Measurements from ENCODE around the gene MPHOSPH10.
"Not testable (repeated sequence)": the region's sequence is repeated elsewhere in the genome, so short reads cannot be mapped to it uniquely, and the experiment has no call there.

MPHOSPH10 gene, protein sequence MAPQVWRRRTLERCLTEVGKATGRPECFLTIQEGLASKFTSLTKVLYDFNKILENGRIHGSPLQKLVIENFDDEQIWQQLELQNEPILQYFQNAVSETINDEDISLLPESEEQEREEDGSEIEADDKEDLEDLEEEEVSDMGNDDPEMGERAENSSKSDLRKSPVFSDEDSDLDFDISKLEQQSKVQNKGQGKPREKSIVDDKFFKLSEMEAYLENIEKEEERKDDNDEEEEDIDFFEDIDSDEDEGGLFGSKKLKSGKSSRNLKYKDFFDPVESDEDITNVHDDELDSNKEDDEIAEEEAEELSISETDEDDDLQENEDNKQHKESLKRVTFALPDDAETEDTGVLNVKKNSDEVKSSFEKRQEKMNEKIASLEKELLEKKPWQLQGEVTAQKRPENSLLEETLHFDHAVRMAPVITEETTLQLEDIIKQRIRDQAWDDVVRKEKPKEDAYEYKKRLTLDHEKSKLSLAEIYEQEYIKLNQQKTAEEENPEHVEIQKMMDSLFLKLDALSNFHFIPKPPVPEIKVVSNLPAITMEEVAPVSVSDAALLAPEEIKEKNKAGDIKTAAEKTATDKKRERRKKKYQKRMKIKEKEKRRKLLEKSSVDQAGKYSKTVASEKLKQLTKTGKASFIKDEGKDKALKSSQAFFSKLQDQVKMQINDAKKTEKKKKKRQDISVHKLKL

DNA sequence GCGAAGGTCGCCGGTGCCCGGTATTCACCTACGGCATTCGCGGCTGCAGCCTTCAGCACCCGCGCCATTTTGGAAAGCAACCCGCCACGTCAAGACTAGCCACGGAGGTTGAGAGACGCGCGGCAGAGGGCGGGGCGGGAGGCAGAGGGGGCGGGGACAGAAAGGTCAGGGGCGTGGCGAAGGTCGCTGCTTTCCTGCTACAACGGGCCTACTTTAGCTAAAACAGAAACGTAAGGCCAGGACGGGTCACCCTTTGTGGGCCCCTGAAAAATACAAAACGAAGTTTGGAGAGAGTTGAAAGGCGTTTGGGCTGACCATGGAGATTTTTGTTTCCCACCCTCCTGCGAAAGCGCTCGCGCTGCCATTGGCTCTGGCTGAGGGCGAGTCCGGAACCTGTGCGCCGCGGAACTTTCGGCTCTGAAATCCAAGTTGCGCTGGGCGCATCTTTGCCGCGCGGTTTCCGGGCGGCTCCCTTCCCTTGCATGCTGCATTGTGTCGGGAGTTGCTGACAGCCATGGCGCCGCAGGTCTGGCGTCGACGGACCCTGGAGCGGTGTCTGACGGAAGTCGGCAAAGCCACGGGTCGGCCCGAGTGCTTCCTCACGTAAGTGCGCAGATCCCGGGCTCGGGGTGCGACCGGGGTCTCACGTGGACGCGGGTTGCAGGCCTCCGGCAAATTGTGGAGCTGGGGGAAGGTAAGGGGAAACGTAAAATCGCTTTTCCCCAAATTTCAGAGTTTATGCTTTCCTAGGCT is at the start of gene MPHOSPH10, which contains the start of gene MCEE:
Gene MPHOSPH10, plus strand, starts transcription at position 483 of the 753 bp plus-strand sequence. Its CDS starts 32 bp downstream, at position 515.
Gene MCEE, minus strand, starts transcription at position 78 of the 753 bp plus-strand sequence. Its CDS starts 10 bp downstream, at position 68.
- DNase-seq (ENCODE audit: low read depth): peak; percentile 77

DNA sequence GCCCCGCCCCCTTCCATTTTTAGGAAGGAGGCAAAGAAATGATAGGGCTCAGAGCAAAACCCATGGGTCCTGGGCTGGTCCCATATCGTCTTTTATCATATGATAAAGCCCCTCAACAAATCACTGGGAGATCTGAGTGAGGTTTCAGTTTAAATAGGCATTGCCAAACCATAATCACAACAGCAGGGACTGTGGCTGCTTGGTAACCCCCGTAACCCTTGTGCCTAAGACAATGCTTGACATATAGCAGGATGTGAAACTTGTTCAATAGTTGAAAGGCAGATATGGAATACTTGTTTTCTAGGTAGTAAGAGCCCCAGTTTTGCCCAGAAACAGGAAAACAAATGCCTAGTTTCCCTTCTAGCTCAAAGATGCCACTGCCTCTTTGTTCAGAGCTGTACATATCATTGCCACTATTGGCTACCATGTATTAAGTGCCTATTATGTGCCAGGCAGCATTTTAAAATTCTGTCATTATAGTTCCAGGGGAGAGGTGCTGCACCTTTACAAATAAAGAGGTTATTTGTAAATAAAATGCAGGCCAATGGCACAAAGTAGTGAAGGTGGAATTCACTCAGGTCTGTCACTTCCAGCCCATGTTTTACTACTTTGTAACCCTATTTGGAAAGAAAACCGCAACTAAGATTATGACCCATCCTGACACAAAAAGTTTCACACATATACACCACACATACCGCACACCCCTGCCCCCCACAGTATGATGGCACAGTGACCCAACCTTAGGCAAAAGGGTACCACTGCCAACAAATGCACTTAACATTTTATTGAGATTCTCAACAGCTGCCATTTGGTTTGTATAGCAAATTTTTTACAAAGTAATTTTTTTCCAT is 47.8 kb upstream of the MPHOSPH10 start:
- no peak for DNase-seq (ENCODE audit: low read depth)

DNA sequence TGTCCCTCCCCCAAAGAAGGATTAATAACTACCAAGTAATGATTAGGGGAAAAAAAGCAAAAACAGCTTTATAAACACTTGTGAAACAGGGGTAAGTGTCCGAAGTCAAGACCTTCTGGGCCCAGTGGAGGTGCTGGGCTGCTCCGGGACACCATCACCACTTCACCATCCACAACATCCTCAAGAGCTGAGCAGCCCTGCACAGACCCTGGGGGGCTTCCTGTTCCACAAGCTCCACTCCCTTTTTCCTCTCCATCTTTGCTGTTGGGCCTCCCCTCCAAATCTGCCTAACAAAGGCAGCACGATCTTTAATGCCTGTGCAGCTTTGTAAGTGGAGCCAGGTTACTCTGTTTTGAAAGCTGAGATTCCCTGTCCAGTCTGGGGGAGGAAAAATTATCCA is 47.1 kb upstream of the MPHOSPH10 start:
- not testable (repeated sequence) for DNase-seq (ENCODE audit: low read depth)

DNA sequence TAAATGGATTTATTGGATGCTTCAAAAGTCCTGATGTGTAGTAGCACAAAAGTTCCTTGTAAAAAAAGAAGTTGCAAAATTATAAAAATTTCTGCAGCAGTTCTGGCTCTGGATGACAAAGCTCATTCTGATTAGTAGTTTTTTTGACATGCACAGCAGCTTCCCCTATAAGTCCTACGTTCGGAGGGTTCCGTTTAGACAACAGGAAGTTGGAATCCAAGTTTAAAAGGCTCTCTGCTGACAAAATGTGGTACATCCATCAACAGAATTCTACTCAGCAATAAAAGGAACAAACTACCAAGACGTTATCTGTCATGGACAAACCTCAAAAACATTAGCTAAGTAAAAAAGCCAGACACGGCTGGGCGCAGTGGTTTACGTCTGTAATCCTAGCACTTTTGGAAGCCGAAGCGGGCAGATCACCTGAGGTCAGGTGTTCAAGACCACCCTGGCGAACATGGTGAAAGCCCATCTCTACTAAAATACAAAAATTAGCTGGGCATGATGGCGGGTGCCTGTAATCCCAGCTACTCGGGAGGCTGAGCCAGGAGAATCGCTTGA is 46.6 kb upstream of the MPHOSPH10 start:
- DNase-seq (ENCODE audit: low read depth): not testable (repeated sequence)

DNA sequence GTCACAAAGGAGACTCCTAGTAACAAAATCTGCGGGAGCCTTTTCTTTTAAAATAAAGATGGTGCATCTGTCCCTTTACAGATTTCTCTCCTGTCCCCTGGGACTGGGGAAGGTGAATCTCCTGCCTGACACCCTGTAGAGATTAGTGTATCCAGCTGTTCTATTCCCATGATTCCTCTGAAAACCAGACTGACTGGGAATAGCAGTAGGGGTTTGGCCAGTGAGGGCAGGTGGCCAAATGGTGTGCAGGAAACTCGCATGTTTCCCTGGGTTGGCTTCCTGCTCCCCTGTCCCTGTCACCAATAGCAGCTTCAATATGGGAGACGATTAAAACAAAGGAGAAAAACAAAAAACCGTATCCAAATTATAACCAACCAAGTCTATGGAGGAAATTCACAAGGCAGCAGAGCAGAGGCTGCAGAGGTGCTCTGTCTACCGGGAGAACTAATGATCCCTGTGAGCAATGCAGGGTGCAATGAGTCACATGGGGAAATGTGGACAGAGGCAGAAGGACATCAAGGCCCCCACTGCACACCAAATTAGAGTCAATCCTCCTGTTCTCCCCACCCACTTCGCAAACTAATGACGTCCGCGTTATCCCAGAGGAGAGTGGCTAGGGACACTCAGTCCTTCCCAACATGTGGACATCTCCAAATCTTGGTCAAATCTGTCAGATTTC is 45.0 kb upstream of the MPHOSPH10 start:
- DNase-seq (ENCODE audit: low read depth): not testable (repeated sequence)

DNA sequence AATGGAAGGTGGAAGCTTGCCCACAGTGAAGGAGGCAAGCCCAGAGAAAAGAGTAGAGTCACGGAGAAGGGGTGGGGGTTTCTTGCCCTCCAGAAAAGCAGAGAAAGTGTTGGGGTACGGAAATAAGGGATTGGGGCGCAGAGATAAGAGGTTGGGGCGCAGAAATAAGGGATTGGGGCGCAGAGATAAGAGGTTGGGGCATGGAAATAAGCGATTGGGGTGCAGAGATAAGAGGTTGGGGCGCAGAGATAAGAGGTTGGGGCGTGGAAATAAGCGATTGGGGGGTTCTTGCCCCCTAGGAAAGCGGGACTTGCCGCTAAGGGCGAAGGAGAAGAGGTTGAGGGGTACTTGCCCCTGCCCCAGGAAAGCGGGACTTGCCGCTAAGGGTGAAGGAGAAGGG is 41.0 kb upstream of the MPHOSPH10 start:
- DNase-seq (ENCODE audit: low read depth): not testable (repeated sequence)

DNA sequence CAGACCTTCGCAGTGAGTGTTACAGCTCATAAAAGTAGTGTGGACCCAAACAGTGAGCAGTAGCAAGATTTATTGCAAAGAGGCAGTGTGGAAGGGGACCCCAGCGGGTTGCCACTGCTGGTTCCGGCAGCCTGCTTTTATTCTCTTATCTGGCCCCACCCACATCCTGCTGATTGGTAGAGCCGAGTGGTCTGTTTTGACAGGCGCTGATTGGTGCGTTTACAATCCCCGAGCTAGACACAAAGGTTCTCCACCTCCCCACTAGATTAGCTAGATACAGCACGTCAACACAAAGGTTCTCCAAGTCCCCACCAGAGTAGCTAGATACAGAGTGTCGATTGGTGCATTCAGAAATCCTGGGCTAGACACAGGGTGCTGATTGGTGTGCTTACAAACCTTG is 38.6 kb upstream of the MPHOSPH10 start:
- DNase-seq (ENCODE audit: low read depth): not testable (repeated sequence)

DNA sequence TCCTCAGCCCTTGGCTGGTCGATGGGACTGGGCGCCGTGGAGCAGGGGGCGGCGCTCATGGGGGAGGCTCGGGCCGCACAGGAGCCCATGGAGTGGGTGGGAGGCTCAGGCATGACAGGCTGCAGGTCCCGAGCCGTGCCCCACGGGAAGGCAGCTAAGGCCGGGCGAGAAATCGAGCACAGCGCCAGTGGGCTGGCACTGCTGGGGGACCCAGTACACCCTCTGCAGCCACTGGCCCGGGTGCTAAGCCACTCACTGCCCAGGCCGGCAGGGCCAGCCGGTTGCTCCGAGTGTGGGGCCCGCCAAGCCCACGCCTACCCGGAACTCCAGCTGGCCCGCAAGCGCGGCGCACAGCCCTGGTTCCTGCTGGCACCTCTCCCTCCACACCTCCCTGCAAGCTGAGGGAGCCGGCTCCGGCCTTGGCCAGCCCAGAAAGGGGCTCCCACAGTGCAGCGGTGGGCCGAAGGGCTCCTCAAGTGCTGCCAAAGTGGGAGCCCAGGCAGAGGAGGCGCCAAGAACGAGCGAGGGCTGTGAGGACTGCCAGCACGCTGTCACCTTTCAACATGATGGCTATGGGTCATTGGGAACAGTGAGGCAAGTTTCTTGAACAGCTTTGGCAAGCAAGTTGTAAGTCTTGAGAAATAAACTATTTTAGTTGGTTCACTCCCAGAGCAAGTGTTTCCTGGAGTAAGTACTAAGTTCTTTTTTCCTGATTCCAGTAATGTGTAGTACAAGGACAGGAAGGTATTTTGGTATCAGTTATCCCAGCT is 37.8 kb upstream of the MPHOSPH10 start:
- DNase-seq (ENCODE audit: low read depth): not testable (repeated sequence)

DNA sequence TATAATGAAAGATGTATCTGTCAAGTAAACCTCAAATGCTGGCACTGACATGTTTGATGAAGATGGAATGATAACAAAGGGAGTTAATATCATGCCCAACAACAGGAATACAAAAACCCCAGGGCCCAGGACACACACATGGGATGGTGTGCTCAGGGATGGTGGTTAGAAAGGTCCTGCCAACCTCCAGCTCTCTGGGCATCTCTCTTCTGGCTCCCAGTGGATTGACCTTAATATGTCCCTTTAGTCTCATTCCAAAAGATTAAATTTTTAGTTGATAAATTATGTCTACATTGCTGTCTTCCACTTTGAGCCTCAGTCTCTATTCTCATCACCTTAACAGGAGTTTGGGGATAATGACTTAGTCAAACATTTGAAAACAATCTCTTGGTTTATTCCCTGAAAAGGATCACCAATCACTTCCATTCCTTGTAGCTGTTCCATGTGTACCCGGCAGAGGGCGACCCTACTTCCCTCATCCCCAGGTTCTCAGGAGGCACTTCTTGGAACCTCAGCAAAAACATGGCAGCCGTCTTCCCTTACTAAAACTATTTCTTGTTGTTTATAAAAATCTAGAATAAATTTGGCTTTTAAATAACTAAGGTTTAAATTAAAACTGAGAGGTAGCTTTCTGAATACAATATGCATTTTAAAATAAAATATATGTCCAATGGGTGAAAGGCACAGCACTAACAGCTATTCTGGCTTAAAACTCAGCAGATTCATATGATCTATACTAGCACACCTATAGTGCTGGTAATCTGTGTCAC is 30.1 kb upstream of the MPHOSPH10 start:
- peak; percentile 32 for DNase-seq (ENCODE audit: low read depth)

DNA sequence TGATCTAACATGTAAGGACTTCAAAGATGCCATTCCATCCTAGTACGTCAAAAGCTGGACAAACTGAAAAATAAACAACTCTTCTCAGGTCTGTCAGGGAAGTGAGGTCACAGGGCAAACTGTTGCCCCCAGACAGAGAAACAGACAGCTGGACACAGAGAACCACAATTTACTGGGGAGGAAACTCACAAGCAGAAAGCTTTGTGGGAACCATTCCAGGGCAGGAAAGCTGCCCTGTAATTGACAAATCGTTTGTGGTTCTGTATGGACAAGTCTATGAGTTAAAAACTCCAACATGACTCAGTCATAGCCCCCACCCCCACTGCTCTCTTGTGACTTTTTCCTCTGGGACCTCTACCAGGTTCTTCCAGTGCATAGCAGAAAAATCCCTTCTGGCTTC is 28.8 kb upstream of the MPHOSPH10 start:
- no peak for DNase-seq (ENCODE audit: low read depth)

DNA sequence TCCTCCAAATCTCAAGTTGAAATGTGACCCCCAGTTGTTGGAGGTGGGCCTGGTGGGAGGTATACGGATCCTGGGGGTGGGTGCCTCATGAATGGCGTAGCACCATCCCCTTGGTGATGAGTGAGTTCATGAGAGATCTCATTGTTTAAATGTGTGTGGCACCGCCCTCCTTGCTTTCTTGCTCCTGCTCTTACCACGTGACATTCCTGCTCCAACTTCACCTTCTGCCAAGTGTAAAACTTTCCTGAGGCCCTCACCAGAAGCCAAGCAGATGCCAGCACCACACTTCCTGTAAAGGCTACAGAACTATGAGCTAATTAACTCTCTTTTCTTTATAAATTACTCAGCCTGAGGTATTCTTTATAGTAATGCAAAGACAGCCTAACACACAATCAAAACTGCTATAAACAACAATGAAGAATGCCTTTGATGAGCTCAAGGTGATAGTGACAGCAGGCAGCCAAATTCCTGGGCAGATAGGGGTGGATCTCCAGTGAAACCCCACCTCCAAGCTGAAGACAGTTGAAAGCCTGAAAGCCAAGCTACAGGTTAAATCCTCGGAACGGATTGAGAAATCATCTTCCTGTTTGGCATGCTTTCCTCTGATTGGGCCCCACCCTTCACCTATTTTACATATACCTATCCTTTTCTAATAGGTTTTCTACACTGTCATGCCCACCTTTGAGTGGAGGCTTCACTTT is 27.3 kb upstream of the MPHOSPH10 start:
- DNase-seq (ENCODE audit: low read depth): no peak

DNA sequence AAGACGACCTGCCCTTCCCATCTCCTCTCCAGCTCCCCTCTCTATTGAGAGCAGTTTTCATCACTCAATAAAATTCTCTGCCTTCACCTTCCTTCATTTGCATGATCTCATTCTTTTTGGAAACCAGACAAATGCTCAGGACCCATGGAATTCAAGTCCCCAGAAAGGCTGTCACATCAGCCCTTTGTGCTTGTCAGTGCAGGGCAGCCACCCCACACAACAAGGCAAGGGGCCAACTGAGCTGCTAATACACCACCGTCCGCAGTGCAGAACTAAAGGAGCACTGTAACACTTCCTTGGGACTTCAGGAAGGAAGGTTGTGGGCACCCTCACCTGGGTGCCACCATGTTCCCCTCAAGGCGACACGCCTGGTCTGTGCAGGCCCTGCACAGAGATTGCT is 26.6 kb upstream of the MPHOSPH10 start:
- DNase-seq (ENCODE audit: low read depth): no peak

DNA sequence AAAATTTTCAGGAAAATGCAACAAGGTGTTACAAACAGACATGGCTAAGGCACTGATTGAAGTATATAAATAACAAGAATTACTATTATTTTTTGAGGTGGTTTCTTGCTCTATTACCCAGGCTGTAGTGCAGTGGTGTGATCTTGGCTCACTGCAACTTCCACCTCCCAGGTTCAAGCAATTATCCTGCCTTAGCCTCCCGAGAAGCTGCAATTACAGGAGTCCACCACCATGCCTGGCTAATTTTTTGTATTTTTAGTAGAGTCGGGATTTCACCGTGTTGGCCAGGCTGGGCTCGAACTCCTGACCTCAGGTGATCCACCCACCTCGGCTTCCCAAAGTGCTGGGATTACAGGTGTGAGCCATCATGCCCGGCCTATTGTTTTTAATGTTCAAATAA is 24.0 kb upstream of the MPHOSPH10 start:
- not testable (repeated sequence) for DNase-seq (ENCODE audit: low read depth)

DNA sequence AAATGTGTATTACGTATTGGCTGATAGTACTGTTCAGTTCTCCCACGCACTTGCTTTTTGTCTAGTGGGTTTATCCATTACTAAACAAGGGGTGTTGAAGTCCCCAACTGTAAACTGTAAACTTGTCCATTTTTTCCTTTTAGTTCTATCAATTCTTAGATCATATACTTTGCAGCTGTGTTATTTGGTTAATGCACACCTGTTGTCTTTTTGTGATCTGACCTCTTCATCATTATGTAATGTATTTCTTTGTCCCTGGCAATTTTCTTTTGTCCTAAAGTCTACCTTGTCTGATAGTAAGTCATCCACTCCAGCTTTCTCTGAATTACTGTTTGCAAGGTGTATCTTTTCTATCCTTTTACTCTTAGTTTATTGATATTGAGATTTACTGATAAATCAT is 22.3 kb upstream of the MPHOSPH10 start:
- DNase-seq (ENCODE audit: low read depth): no peak

DNA sequence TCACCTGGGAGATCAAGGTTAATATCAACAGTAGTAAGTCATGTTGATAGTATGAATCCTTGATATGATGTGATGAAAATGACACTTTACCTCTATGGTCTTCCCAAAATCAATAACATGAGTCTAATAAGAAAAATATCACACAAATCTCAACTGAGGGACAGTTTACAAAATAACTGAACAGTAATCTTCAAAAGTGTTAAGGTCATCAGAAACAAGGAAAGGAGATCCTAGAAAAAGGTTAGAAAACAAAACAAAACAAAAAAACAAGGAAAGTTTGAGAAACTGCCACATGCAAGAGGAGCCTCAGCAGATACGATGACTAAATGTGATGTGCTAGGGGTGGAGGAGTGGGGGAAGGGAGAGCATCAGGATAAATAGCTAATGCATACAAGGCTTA is 16.6 kb upstream of the MPHOSPH10 start:
- DNase-seq (ENCODE audit: low read depth): no peak

DNA sequence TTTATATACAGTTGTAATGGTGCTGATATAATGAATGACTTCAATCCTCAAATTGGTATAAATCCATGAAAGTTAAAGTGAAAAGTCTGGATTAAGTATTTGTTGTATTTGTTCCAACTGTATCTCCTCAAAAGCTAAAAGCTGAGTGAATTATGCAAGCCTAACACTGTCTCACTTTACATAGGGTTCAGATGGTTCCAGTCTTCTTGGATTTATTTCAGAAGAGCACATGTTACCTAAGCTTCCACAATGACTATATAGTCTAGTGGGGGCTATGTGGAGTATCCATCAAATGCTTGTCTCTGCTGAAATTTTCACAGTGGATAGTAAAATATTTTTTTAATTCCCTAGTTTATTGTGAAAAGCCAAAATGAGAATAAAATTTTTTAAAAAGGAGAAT is 13.4 kb upstream of the MPHOSPH10 start:
- DNase-seq (ENCODE audit: low read depth): no peak

DNA sequence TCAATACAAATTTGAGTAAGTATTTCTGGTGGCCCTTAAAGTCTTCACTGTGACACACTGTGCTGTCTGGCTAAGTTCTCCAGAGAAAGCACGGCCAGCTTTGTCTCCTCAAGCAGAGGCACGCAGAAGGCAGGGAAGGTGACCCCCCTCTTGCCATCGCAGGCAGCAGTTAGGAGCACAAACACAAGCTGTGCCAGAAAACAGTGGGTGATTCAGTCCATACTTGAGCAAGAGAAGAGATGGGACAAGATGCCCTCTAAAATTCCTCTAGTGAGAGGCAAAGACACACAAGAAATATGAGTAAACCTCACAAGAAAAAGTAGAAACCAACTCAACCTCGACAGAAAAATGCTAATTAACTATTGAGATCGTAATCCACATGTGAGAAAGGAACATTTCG is 10.2 kb upstream of the MPHOSPH10 start:
- DNase-seq (ENCODE audit: low read depth): no peak

DNA sequence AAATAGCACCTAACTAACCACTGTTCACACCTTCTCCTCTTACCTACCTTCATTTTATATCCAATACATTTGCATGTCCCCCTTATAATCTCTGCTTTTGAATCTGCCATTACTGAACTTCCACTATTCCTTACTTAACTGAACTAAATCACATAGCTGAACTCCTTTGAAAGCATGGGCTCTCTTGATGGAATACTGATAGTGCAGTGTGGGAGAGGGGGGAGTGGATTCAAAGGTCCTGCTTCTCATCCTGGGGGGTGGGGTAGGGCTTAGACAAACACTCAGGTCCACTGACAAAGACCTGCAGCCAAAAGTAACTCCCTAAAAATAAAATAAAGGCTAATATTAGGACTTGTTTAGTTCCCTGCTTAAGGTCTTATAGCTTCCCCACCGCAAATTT is 9.0 kb upstream of the MPHOSPH10 start:
- DNase-seq (ENCODE audit: low read depth): no peak

All from stimulated activated CD8-positive, alpha-beta memory T cell treated with anti-CD3 and anti-CD28 coated beads, Interleukin-12 subunit alpha, Interleukin-12 subunit beta, amount 100 ng/mL, for 1 hour (primary cell).